Lung (tissue), 12 donors: Measurements from ENCODE around the gene DZIP1. TPM values are rescaled to one million over a fixed set of nuclear protein-coding genes. Genes with fewer than 3 reads are reported as not detected.

Experiments
- ATAC-seq: fragments of 200-7000 bp; cut with Tn5 transposase; one replicate; pipeline ENCODE4 v1.9.1; 2020; ENCODE audit warnings: moderate number of reproducible peaks; ENCODE audit not compliant: insufficient read depth, low FRiP score
- DNase-seq, 3 donors: peaks; one replicate each; pipeline ENCODE4 v3.0.0-alpha.2; 2013 to 2017
- H3K27ac ChIP-seq, 2 donors: one replicate each; pipeline ENCODE4 v1.5.1; 2013; ENCODE audit warnings: mild to moderate bottlenecking in 2 of 2, moderate library complexity in 2 of 2, control low read depth in 1 of 2, inconsistent platforms in 1 of 2, low read depth in 1 of 2, low read length in 1 of 2
- H3K27me3 ChIP-seq, 3 donors: one replicate each; pipeline ENCODE4 v1.5.1; 2013; ENCODE audit warnings: low read length in 2 of 3; ENCODE audit not compliant: control insufficient read depth in 3 of 3, insufficient read depth in 3 of 3
- H3K36me3 ChIP-seq, 4 donors: one replicate each; pipeline ENCODE4 v1.5.1; 2013; ENCODE audit warnings: low read length in 4 of 4, mild to moderate bottlenecking in 1 of 4, moderate library complexity in 1 of 4; ENCODE audit not compliant: control insufficient read depth in 4 of 4, insufficient read depth in 4 of 4
- H3K4me1 ChIP-seq, 5 donors: one replicate each; pipeline ENCODE4 v1.5.1; 2013; ENCODE audit warnings: low read length in 5 of 5, mild to moderate bottlenecking in 2 of 5, moderate library complexity in 1 of 5; ENCODE audit not compliant: control insufficient read depth in 5 of 5, insufficient read depth in 5 of 5
- H3K4me3 ChIP-seq: one replicate; pipeline ENCODE4 v1.5.1; 2013; ENCODE audit warnings: mild to moderate bottlenecking, control low read depth, moderate library complexity
- H3K9ac ChIP-seq, 2 donors: one replicate each; pipeline ENCODE4 v1.5.1; 2013; ENCODE audit warnings: low read length in 2 of 2, control low read depth in 1 of 2; ENCODE audit not compliant: insufficient read depth in 1 of 2
- H3K9me3 ChIP-seq, 4 donors: one replicate each; pipeline ENCODE4 v1.5.1; 2013; ENCODE audit warnings: low read length in 3 of 4, mild to moderate bottlenecking in 1 of 4, moderate library complexity in 1 of 4; ENCODE audit not compliant: control insufficient read depth in 4 of 4, insufficient read depth in 3 of 4
- CTCF ChIP-seq: IDR thresholded peaks from 2 replicates; pipeline ENCODE4 v1.5.1; 2012; ENCODE audit warnings: mild to moderate bottlenecking; ENCODE audit errors: control extremely low read depth, extremely low read depth
- WGBS, 2 donors: extraction: QIAGEN DNeasy Blood & Tissue Kit; methylation state at CpG; one replicate each; pipeline ENCODE4 v1.1.7; 2013; 5-methylcytosine and 5-hydroxymethylcytosine counted together
- polyA plus RNA-seq, 2 donors: library from polyadenylated mRNA; stranded (reverse); fragments of 200-250 nt; gene quantifications; one replicate each; pipeline ENCODE4 v1.2.1, GENCODE V29; 2013
- total RNA-seq, 2 donors: library from RNA; depleted of rRNA in 1 of 2; stranded (reverse); fragments of >200 nt in 1 of 2; gene quantifications; one replicate each; pipeline ENCODE4 v1.2.1, GENCODE V29; 2014 to 2021
- donor health status: control.
- donor health status: control.
- donor health status: Bipolar disorder and iron deficiency.
- donor health status: healthy.
- donor health status: DM: yes; HTN: yes; CAD: no.

Gene DZIP1
- total and polyA plus RNA-seq, 4 donors: 3.9 to 26.4 (median 7.7) TPM

GRCh38 chr13:95677564-95678266 is 33.2 kb upstream of the DZIP1 start:
- Histone ChIP-seq H3K4me3 (peak overlapping the region; percentile 92), H3K27me3 (no peaks in the 10 kb centered on the region), H3K27ac (peak overlapping the region; percentile 94 to 98), H3K9ac (peak overlapping the region; percentile 72 to 75), H3K4me1 (peaks cover 2 to 35% (median 4%) of the 10 kb centered on the region in 5 donors), H3K9me3 (no peaks in the 10 kb centered on the region), H3K36me3 (no peaks in the 10 kb centered on the region)
- no peak for ATAC-seq
- WGBS, 2 donors: 1 to 2% methylated on average over 30 of the region's 30 CpGs
- TF ChIP-seq CTCF: no peak
- peak; percentile 16 to 60 (median 37) for DNase-seq

GRCh38 chr13:95676762-95677563 is 32.5 kb upstream of the DZIP1 start, which contains the start of gene DNAJC3:
Gene DNAJC3 (plus strand): TSS chr13:95677139. CDS start chr13:95677256, 117 bp downstream.
- no peak for TF ChIP-seq CTCF

GRCh38 chr13:95676105-95676761 is 31.7 kb upstream of the DZIP1 start:
- TF ChIP-seq CTCF: no peak
- Histone ChIP-seq H3K27me3 (no peaks in the 10 kb centered on the region), H3K4me3 (peak overlapping the region; percentile 72), H3K9me3 (peaks cover 0 to 8% (median 6%) of the 10 kb centered on the region in 4 donors), H3K9ac (peak overlapping the region; percentile 66 to 90), H3K36me3 (peaks cover 0 to 3% (median 0%) of the 10 kb centered on the region in 4 donors), H3K4me1 (peaks cover under 1 to 35% (median 4%) of the 10 kb centered on the region in 5 donors), H3K27ac (peak overlapping the region; percentile 89 to 98)
- DNase-seq (peak in 1 of 3 donors; percentile 64), ATAC-seq (no peak)
- WGBS, 2 donors: 0 to 1% methylated on average over 32 of the region's 32 CpGs

More at GRCh38 chr13:95676762-95677563, 32.5 kb upstream of the DZIP1 start, which contains the start of gene DNAJC3:
- peak within 1 kb of the TSS; percentile 75 to 90 for H3K9ac ChIP-seq
- peaks cover 2 to 35% (median 4%) of the 10 kb centered on the region in 5 donors for H3K4me1 ChIP-seq
- no peaks in the 10 kb centered on the region for H3K27me3 ChIP-seq
- peaks cover 0 to 2% (median under 1%) of the 10 kb centered on the region in 4 donors for H3K9me3 ChIP-seq
- peak; percentile 99 for ATAC-seq
- WGBS, 2 donors: 0 to 1% methylated on average over 70 to 90 of the region's 90 CpGs
- peaks cover 0 to 1% (median 0%) of the 10 kb centered on the region in 4 donors for H3K36me3 ChIP-seq
- H3K4me3 ChIP-seq: peak within 1 kb of the TSS; percentile 92
- DNase-seq: peak; percentile 98 to 99 (median 99)
- H3K27ac ChIP-seq: peak within 1 kb of the TSS; percentile 98
